Chondrocyte (in vitro differentiated cells): Measurements from ENCODE around the gene ISG20. TPM values are rescaled to one million over a fixed set of nuclear protein-coding genes. Genes with fewer than 3 reads are reported as not detected.
"Not testable (repeated sequence)": the region's sequence is repeated elsewhere in the genome, so short reads cannot be mapped to it uniquely, and the experiment has no call there.

Experiments
- DNase-seq: peaks from one replicate; pipeline ENCODE4 v3.0.0; 2021; ENCODE audit warnings: mixed read lengths, low spot score
- H3K27ac Mint-ChIP-seq: one replicate; pipeline ENCODE4 v1.8.0; 2021; ENCODE audit warnings: mild to moderate bottlenecking, moderate library complexity, mixed read lengths; ENCODE audit not compliant: unreplicated experiment
- H3K27me3 Mint-ChIP-seq: 2 replicates; pipeline ENCODE4 v1.8.0; 2021; ENCODE audit warnings: low read depth, mixed read lengths
- H3K36me3 Mint-ChIP-seq: 2 replicates; pipeline ENCODE4 v1.8.0; 2021; ENCODE audit warnings: low read depth, mixed read lengths
- H3K4me1 Mint-ChIP-seq: 2 replicates; pipeline ENCODE4 v1.8.0; 2021; ENCODE audit warnings: low read depth, mild to moderate bottlenecking, mixed read lengths
- H3K4me3 Mint-ChIP-seq: one replicate; pipeline ENCODE4 v1.8.0; 2021; ENCODE audit warnings: mild to moderate bottlenecking, moderate library complexity, mixed read lengths; ENCODE audit not compliant: unreplicated experiment
- H3K9me3 Mint-ChIP-seq: 2 replicates; pipeline ENCODE4 v1.8.0; 2021; ENCODE audit warnings: low read depth, mixed read lengths
- total RNA-seq: library from RNA; stranded (reverse); gene quantifications from 3 replicates; pipeline ENCODE4 v1.2.1, GENCODE V29; 2021
- TF ChIP-seq, protein P1 (sequence below): fragments of 200-600 bp; sonication (generic); IDR thresholded peaks from 2 replicates; pipeline ENCODE4 v1.5.0; 2021; ENCODE audit warnings: antibody characterized with exemption, mild to moderate bottlenecking, moderate library complexity

ISG20 gene
- total RNA-seq, 1 donor from 2014 or later, result 4.5 TPM

DNA sequence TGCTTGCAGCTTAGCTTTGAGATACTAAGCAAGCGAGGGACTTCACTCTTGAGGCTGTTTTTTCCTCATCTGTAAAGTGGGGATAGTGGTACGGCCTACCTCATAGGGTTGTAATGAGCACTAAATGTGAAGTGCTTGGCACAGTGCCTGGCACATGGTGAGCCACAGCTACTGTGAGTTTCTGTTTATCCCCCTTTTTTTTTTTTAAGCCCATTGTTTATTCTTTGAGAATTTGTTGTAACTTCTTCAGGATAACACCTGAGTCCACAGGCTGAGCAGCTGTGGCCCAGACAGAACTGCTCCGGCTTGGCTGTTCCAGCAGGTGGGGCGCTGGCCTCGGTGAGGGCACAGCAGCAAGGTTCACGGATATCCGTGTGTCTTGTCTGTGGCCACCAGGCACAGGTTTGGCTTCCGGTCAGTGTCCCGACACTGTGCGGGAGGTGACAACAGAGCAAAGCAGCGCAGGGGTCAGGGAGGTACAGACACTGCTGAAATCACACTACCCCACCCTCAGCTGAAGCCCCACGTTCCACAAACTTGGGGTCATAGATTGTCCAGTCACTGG is 7.3 kb upstream of the ISG20 start:
- Mint-ChIP-seq H3K36me3 (peaks cover 30% of the 10 kb centered on the region), H3K4me3 (no peak overlapping the region), H3K9me3 (no peaks in the 10 kb centered on the region), H3K4me1 (peaks cover 23% of the 10 kb centered on the region), H3K27me3 (no peaks in the 10 kb centered on the region), H3K27ac (no peak overlapping the region)
- TF ChIP-seq, protein P1, sequence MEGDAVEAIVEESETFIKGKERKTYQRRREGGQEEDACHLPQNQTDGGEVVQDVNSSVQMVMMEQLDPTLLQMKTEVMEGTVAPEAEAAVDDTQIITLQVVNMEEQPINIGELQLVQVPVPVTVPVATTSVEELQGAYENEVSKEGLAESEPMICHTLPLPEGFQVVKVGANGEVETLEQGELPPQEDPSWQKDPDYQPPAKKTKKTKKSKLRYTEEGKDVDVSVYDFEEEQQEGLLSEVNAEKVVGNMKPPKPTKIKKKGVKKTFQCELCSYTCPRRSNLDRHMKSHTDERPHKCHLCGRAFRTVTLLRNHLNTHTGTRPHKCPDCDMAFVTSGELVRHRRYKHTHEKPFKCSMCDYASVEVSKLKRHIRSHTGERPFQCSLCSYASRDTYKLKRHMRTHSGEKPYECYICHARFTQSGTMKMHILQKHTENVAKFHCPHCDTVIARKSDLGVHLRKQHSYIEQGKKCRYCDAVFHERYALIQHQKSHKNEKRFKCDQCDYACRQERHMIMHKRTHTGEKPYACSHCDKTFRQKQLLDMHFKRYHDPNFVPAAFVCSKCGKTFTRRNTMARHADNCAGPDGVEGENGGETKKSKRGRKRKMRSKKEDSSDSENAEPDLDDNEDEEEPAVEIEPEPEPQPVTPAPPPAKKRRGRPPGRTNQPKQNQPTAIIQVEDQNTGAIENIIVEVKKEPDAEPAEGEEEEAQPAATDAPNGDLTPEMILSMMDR, result no peak
- DNase-seq, result peak; percentile 69

DNA sequence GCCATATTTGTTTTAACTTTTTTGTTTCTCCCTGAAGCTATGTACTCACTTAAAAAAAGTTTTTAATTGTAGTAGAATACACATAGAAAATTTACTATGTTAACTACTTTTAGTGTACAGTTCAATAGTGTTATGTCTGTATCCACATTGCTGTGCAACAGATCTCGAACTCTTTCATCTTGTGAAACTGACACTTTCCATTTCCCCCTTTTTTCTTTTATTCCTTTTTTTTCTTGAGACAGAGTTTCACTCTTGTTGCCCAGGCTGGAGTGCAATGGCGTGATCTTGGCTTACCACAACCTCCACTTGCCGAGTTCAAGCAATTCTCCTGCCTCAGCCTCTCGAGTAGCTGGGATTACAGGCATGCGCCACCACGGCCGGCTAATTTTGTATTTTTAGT is 6.0 kb upstream of the ISG20 start:
- Mint-ChIP-seq H3K36me3 (peaks cover 22% of the 10 kb centered on the region), H3K4me1 (peaks cover 25% of the 10 kb centered on the region)
- not testable (repeated sequence) for DNase-seq, H3K4me3 Mint-ChIP-seq, H3K27ac Mint-ChIP-seq, H3K9me3 Mint-ChIP-seq, H3K27me3 Mint-ChIP-seq

- no peaks in the 10 kb centered on the region for H3K27me3 Mint-ChIP-seq
- peaks cover 21% of the 10 kb centered on the region for H3K36me3 Mint-ChIP-seq
- H3K9me3 Mint-ChIP-seq, result no peaks in the 10 kb centered on the region
- no peak overlapping the region for H3K27ac Mint-ChIP-seq
- H3K4me3 Mint-ChIP-seq, result no peak overlapping the region
- TF ChIP-seq, protein P1, result no peak
- H3K4me1 Mint-ChIP-seq, result peaks cover 36% of the 10 kb centered on the region
- no peak for DNase-seq
Measured at GRCh38 chr15:88634449-88634848, 4.4 kb upstream of the ISG20 start.

- no peak overlapping the region for H3K4me3 Mint-ChIP-seq
- TF ChIP-seq, protein P1, result no peak
- DNase-seq, result no peak
- H3K36me3 Mint-ChIP-seq, result peaks cover 14% of the 10 kb centered on the region
- H3K27ac Mint-ChIP-seq, result no peak overlapping the region
- H3K9me3 Mint-ChIP-seq, result no peaks in the 10 kb centered on the region
- H3K4me1 Mint-ChIP-seq, result peaks cover 36% of the 10 kb centered on the region
- no peaks in the 10 kb centered on the region for H3K27me3 Mint-ChIP-seq
Measured at GRCh38 chr15:88635318-88635717, 3.5 kb upstream of the ISG20 start.

GRCh38 chr15:88636050-88636449 is 2.8 kb upstream of the ISG20 start:
- TF ChIP-seq, protein P1, result no peak
- Mint-ChIP-seq H3K27me3 (no peaks in the 10 kb centered on the region), H3K4me3 (no peak overlapping the region), H3K36me3 (peaks cover 14% of the 10 kb centered on the region), H3K9me3 (no peaks in the 10 kb centered on the region), H3K4me1 (peaks cover 34% of the 10 kb centered on the region), H3K27ac (no peak overlapping the region)
- DNase-seq, result peak; percentile 52

GRCh38 chr15:88636654-88637053 is 2.2 kb upstream of the ISG20 start:
- DNase-seq, result peak; percentile 30
- H3K27ac Mint-ChIP-seq, result peak overlapping the region; percentile 24
- TF ChIP-seq, protein P1, result no peak
- H3K9me3 Mint-ChIP-seq, result no peaks in the 10 kb centered on the region
- H3K4me3 Mint-ChIP-seq, result no peak overlapping the region
- peaks cover 34% of the 10 kb centered on the region for H3K4me1 Mint-ChIP-seq
- peaks cover 11% of the 10 kb centered on the region for H3K36me3 Mint-ChIP-seq
- no peaks in the 10 kb centered on the region for H3K27me3 Mint-ChIP-seq
